H4 (cell line): ENCODE measurements around the gene PCDHA10. TPM values are rescaled to one million over a fixed set of nuclear protein-coding genes. Genes with fewer than 3 reads are reported as not detected.

Experiments
- DNase-seq: peaks from one replicate; pipeline ENCODE4 v3.0.0-alpha.2; 2015; ENCODE audit warnings: low spot score
- total RNA-seq: library from RNA; depleted of rRNA; stranded (reverse); fragments of >200 nt; shearing (Covaris generic); gene quantifications from 2 replicates; pipeline ENCODE4 v1.2.3, GENCODE V29; 2014; rRNA removed

The PCDHA10 gene
- total RNA-seq, 1 experiment from 2014 or later = 0.08 TPM

- no peak for DNase-seq
Observed at GRCh38 chr5:140883927-140884697, 28.4 kb downstream of the PCDHA10 start.

GRCh38 chr5:140916325-140916724 lies 60.6 kb downstream of the PCDHA10 start:
- no peak for DNase-seq

Other genes starting within 250 kb of the PCDHA10 start
- not detected in 2 replicates for gene CD14, start 222.7 kb upstream of the PCDHA10 start, total RNA-seq
- 9.6 and 15.9 TPM in 2 replicates for gene TMCO6, start 216.4 kb upstream of the PCDHA10 start, total RNA-seq
- gene NDUFA2, start 208.3 kb upstream of the PCDHA10 start, total RNA-seq = 65.7 and 99.6 TPM in 2 replicates
- gene IK, start 208.1 kb upstream of the PCDHA10 start, total RNA-seq = 72.9 and 98.1 TPM in 2 replicates
- 13.7 and 15.2 TPM in 2 replicates for gene WDR55, start 191.0 kb upstream of the PCDHA10 start, total RNA-seq
- gene DND1, start 182.3 kb upstream of the PCDHA10 start, total RNA-seq = 0.37 TPM in 1 of 2 replicates, not detected in the other
- 52.1 and 53.6 TPM in 2 replicates for gene HARS1, start 164.5 kb upstream of the PCDHA10 start, total RNA-seq
- 49.2 and 52.6 TPM in 2 replicates for gene HARS2, start 164.4 kb upstream of the PCDHA10 start, total RNA-seq
- gene ZMAT2, start 155.4 kb upstream of the PCDHA10 start, total RNA-seq = 73.5 and 95.8 TPM in 2 replicates
- 0.45 and 0.56 TPM in 2 replicates for gene PCDHA1, start 69.8 kb upstream of the PCDHA10 start, total RNA-seq
- 0.72 and 0.82 TPM in 2 replicates for gene PCDHA2, start 61.0 kb upstream of the PCDHA10 start, total RNA-seq
- gene PCDHA3, start 54.8 kb upstream of the PCDHA10 start, total RNA-seq = 4.5 and 4.7 TPM in 2 replicates
- gene PCDHA4, start 48.8 kb upstream of the PCDHA10 start, total RNA-seq = 0.02 and 0.04 TPM in 2 replicates
- 0.25 and 1.1 TPM in 2 replicates for gene PCDHA5, start 34.3 kb upstream of the PCDHA10 start, total RNA-seq
- 0.06 TPM in 1 of 2 replicates, not detected in the other for gene PCDHA6, start 27.9 kb upstream of the PCDHA10 start, total RNA-seq
- gene PCDHA7, start 21.6 kb upstream of the PCDHA10 start, total RNA-seq = 0.04 and 0.06 TPM in 2 replicates
- 0.04 and 0.17 TPM in 2 replicates for gene PCDHA8, start 14.7 kb upstream of the PCDHA10 start, total RNA-seq
- 0.08 TPM in 1 of 2 replicates, not detected in the other for gene PCDHA9, start 7.5 kb upstream of the PCDHA10 start, total RNA-seq
- 5.0 and 7.7 TPM in 2 replicates for gene PCDHA11, start 13.1 kb downstream of the PCDHA10 start, total RNA-seq
- gene PCDHA12, start 19.4 kb downstream of the PCDHA10 start, total RNA-seq = 0.21 and 0.60 TPM in 2 replicates
- 0.41 and 0.50 TPM in 2 replicates for gene PCDHA13, start 26.2 kb downstream of the PCDHA10 start, total RNA-seq
- gene PCDHAC1, start 70.4 kb downstream of the PCDHA10 start, total RNA-seq = 1.1 TPM in 2 replicates
- 1.5 and 1.8 TPM in 2 replicates for gene PCDHAC2, start 110.6 kb downstream of the PCDHA10 start, total RNA-seq
- gene PCDHB1, start 195.5 kb downstream of the PCDHA10 start, total RNA-seq = not detected in 2 replicates
- gene PCDHB2, start 238.7 kb downstream of the PCDHA10 start, total RNA-seq = 15.0 and 26.2 TPM in 2 replicates
- gene PCDHB3, start 244.6 kb downstream of the PCDHA10 start, total RNA-seq = 0.21 TPM in 2 replicates